Subcutaneous abdominal adipose tissue (tissue), 5 donors: ENCODE data around the gene FNDC1.

ENCODE experiments used
- H3K27ac ChIP-seq: one replicate; pipeline ENCODE4 v1.7.0; 2013; ENCODE audit warnings: low read depth, mild to moderate bottlenecking, inconsistent platforms, low read length, moderate library complexity
- H3K27me3 ChIP-seq, 5 donors: one replicate each; pipeline ENCODE4 v1.7.0; 2013; ENCODE audit warnings: low read length in 5 of 5, inconsistent platforms in 1 of 5; ENCODE audit not compliant: control insufficient read depth in 5 of 5, insufficient read depth in 4 of 5
- H3K36me3 ChIP-seq, 5 donors: one replicate each; pipeline ENCODE4 v1.7.0; 2013; ENCODE audit warnings: low read length in 5 of 5; ENCODE audit not compliant: control insufficient read depth in 5 of 5, insufficient read depth in 5 of 5
- H3K4me1 ChIP-seq, 5 donors: one replicate each; pipeline ENCODE4 v1.7.0; 2013; ENCODE audit warnings: low read length in 5 of 5, mild to moderate bottlenecking in 3 of 5, moderate library complexity in 1 of 5; ENCODE audit not compliant: control insufficient read depth in 5 of 5, insufficient read depth in 5 of 5
- H3K4me3 ChIP-seq, 5 donors: one replicate each; pipeline ENCODE4 v1.7.0; 2013; ENCODE audit warnings: low read length in 5 of 5, low read depth in 1 of 5
- H3K9ac ChIP-seq, 5 donors: one replicate each; pipeline ENCODE4 v1.7.0; 2013; ENCODE audit warnings: low read length in 5 of 5, mild to moderate bottlenecking in 4 of 5, moderate library complexity in 3 of 5
- H3K9me3 ChIP-seq, 5 donors: one replicate each; pipeline ENCODE4 v1.7.0; 2013; ENCODE audit warnings: low read length in 5 of 5; ENCODE audit not compliant: control insufficient read depth in 5 of 5
- donor health status: healthy.
- donor health status: healthy.
- donor health status: healthy.
- donor health status: healthy.
- donor health status: healthy.

Gene FNDC1

GRCh38 chr6:159194421-159194820, 25.2 kb downstream of the FNDC1 start:
- no peak overlapping the region for H3K27ac ChIP-seq
- no peaks in the 10 kb centered on the region for H3K36me3 ChIP-seq
- H3K27me3 ChIP-seq = no peaks in the 10 kb centered on the region
- peaks cover 0 to 8% (median 0%) of the 10 kb centered on the region in 5 donors for H3K4me1 ChIP-seq
- no peak overlapping the region for H3K4me3 ChIP-seq
- H3K9ac ChIP-seq = no peak overlapping the region
- peaks cover 0 to 2% (median 0%) of the 10 kb centered on the region in 5 donors for H3K9me3 ChIP-seq

DNA sequence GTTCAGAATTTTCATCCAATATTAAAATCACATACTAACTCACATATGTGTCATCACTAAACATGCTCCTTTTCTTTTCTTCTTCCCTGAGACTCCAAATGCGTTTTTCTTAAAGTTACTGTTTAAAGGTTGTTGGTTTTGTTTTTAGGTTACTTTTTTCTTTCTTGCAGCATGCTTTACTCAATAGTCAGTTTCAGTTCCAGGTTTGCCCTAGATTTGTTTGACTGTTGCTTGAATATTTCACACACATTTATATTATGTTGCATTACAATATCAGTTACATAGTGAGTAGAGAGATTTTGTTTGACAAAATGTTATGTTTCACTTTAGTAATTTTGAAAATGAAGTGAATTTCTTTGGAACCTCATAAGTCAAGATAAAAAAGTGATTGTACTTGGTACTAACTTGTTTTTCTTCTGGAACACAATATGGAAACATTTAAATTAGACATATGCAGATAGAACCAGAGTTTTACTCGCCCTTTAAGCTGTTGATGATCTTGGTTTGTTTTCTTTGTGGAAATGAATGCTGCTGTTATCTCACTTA, 27.3 kb downstream of the FNDC1 start:
- H3K27me3 ChIP-seq = no peaks in the 10 kb centered on the region
- H3K9ac ChIP-seq = no peak overlapping the region
- H3K9me3 ChIP-seq = no peaks in the 10 kb centered on the region
- no peak overlapping the region for H3K27ac ChIP-seq
- no peaks in the 10 kb centered on the region for H3K36me3 ChIP-seq
- no peaks in the 10 kb centered on the region for H3K4me1 ChIP-seq
- H3K4me3 ChIP-seq = no peak overlapping the region

- H3K27me3 ChIP-seq = no peaks in the 10 kb centered on the region
- H3K27ac ChIP-seq = no peak overlapping the region
- no peaks in the 10 kb centered on the region for H3K9me3 ChIP-seq
- no peak overlapping the region for H3K4me3 ChIP-seq
- no peak overlapping the region for H3K9ac ChIP-seq
- no peaks in the 10 kb centered on the region for H3K4me1 ChIP-seq
- H3K36me3 ChIP-seq = no peaks in the 10 kb centered on the region
Measured at GRCh38 chr6:159197251-159197650, 28.1 kb downstream of the FNDC1 start.

DNA sequence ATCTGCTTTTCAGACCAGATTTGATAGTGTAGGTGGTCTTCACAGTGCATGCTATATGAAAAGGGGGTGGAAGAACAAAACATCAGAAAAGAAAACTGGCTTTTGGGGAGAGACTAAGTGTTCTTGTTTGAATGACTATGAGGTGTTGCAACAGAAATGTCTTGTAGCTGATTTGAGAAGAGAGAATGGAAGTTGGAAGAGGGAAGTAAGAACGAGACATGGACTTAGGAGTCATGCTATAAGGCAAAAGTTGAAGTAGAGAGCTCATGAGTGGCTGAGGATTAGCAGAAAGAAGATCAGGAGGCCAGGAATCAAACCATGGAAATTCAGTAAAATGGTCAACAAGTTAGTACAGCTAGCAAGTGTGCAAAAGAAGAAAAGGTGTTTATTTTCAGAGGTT, 32.1 kb downstream of the FNDC1 start:
- Histone ChIP-seq H3K4me1 (peaks cover 3 to 8% (median 7%) of the 10 kb centered on the region in 5 donors), H3K36me3 (no peaks in the 10 kb centered on the region), H3K27me3 (no peaks in the 10 kb centered on the region), H3K9ac (no peak overlapping the region), H3K27ac (no peak overlapping the region), H3K9me3 (no peaks in the 10 kb centered on the region), H3K4me3 (no peak overlapping the region)

DNA sequence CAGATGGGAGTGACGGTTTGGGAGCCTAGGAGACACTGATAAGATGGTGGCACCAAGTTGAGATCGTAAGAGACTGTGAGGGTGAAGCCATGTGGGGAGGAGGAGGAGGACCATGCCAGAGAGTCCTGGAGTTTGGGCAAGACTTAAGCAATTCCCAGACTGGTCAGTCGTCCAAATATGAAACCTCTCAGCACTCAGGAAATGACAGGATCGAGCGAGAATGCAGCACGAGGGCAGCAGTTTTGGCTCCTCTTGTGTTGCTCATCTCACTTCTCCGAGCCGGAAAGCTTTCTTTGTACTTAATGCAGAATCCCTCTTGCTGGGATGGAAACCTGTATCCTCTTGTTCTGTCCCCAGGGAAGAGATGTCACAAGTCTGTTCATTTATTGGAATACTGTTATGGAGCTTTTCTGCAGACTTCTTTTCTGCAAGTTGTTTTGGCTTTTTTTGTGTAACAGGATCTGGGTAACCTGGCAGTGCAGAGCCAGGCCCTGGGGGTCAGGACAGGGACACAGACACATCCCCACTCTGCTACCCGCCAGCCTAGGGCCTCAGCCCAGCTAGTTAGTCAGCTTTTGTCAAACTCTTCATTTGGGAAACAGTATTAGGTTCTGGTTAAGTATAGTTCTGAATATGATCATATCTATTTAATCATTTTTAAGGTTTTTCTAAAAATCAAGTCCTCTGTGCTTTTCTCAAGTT, 34.3 kb downstream of the FNDC1 start:
- peaks cover 3 to 8% (median 7%) of the 10 kb centered on the region in 5 donors for H3K4me1 ChIP-seq
- H3K27ac ChIP-seq = no peak overlapping the region
- no peaks in the 10 kb centered on the region for H3K36me3 ChIP-seq
- no peak overlapping the region for H3K4me3 ChIP-seq
- peak overlapping the region in 1 of 5 donors; percentile 44 for H3K9ac ChIP-seq
- H3K27me3 ChIP-seq = no peaks in the 10 kb centered on the region
- H3K9me3 ChIP-seq = no peaks in the 10 kb centered on the region

DNA sequence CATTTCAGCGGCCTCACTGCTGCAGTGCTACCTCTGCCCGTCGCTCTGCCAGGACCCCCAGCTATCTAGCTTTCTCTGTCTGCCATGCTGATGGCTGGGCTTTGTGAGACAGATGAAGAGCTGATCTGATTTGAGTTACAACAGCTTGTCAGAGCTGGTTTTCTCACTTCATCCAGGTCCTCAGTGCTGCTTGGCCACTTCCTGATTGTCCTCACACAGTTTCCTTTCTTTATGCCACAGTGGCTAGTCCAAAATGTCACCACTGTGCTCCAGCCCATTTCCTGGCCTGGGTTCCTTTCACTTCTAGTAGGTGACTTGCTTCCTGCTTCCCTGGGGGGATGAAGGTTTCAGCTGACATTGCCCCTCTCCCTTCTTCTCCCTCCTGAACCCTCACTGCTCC, 35.4 kb downstream of the FNDC1 start:
- Histone ChIP-seq H3K27me3 (no peaks in the 10 kb centered on the region), H3K27ac (no peak overlapping the region), H3K36me3 (no peaks in the 10 kb centered on the region), H3K4me1 (peaks cover 3 to 8% (median 7%) of the 10 kb centered on the region in 5 donors), H3K9ac (no peak overlapping the region), H3K4me3 (no peak overlapping the region), H3K9me3 (no peaks in the 10 kb centered on the region)

DNA sequence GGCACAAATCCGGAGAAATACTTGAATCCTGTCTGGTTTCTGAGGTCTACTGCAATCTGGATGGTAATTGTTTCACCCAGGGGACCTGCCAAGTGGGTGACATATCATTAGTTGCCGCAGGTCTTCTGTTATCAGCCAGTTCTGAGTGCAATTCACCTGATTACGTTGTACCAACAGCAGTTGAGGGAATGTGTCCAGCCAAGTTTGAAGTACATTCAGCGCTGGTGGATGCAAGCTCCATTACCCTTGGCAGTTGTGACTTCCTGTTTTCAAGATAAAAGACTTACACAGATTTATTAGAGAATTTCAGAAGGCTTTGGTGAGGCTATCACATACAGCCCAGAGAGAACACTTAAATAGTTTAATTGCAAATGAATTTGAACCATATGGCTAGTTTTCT, 42.8 kb downstream of the FNDC1 start:
- peaks cover 0 to 14% (median 10%) of the 10 kb centered on the region in 5 donors for H3K4me1 ChIP-seq
- no peak overlapping the region for H3K4me3 ChIP-seq
- H3K9me3 ChIP-seq = no peaks in the 10 kb centered on the region
- no peaks in the 10 kb centered on the region for H3K27me3 ChIP-seq
- H3K27ac ChIP-seq = no peak overlapping the region
- H3K36me3 ChIP-seq = no peaks in the 10 kb centered on the region
- no peak overlapping the region for H3K9ac ChIP-seq

GRCh38 chr6:159212525-159213280, 43.5 kb downstream of the FNDC1 start:
- no peak overlapping the region for H3K9ac ChIP-seq
- H3K4me3 ChIP-seq = no peak overlapping the region
- H3K4me1 ChIP-seq = peaks cover 0 to 14% (median 10%) of the 10 kb centered on the region in 5 donors
- H3K9me3 ChIP-seq = no peaks in the 10 kb centered on the region
- no peaks in the 10 kb centered on the region for H3K36me3 ChIP-seq
- H3K27me3 ChIP-seq = no peaks in the 10 kb centered on the region
- no peak overlapping the region for H3K27ac ChIP-seq

- H3K36me3 ChIP-seq = no peaks in the 10 kb centered on the region
- H3K27ac ChIP-seq = no peak overlapping the region
- H3K27me3 ChIP-seq = no peaks in the 10 kb centered on the region
- H3K4me1 ChIP-seq = peaks cover 0 to 14% (median 10%) of the 10 kb centered on the region in 5 donors
- H3K9me3 ChIP-seq = no peaks in the 10 kb centered on the region
- H3K4me3 ChIP-seq = no peak overlapping the region
- H3K9ac ChIP-seq = no peak overlapping the region
Measured at GRCh38 chr6:159213405-159213804, 44.2 kb downstream of the FNDC1 start.

DNA sequence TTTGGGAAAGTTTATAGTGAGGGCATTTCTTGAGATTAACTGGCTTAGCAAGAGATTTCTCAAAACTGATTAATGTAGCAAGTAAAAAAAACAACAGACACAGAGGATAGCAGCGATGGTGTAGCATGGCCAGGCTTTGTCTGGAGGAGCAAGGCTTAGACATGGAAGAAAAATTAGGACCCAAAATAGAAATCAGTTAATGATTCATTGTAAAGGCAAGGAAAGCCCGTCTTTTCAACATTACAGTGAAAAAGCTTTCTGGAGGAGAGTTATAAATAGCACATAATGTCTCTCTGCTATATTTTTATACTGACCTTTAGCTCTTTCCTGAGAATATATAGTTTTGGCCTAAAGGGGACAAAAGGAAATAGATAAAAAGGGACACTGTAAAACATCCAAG, 45.1 kb downstream of the FNDC1 start:
- Histone ChIP-seq H3K9ac (no peak overlapping the region), H3K9me3 (no peaks in the 10 kb centered on the region), H3K36me3 (no peaks in the 10 kb centered on the region)

More for the DNA sequence above, 45.1 kb downstream of the FNDC1 start:
- Histone ChIP-seq H3K4me1 (peaks cover 0 to 14% (median 10%) of the 10 kb centered on the region in 5 donors), H3K27me3 (no peaks in the 10 kb centered on the region), H3K4me3 (no peak overlapping the region), H3K27ac (no peak overlapping the region)
